Naive thymus-derived CD4-positive, alpha-beta T cell (primary cell): ENCODE data around the gene PNLIPRP2. TPM values are rescaled to one million over a fixed set of nuclear protein-coding genes. Genes with fewer than 3 reads are reported as not detected.

ENCODE experiments used
- ATAC-seq: fragments of 150-1000 bp; cut with Tn5 transposase; 2 replicates; pipeline ENCODE4 v1.10.0; 2021; ENCODE audit warnings: mild to moderate bottlenecking, moderate library complexity
- CTCF ChIA-PET: fragments of 350-600 bp; sonication (Branson Sonifier 250); formaldehyde crosslinking; loops from one replicate; lab custom pipeline; 2021; ENCODE audit warnings: antibody characterized with exemption; lab: Charles Lee
- POLR2A ChIA-PET: fragments of 350-600 bp; sonication (Branson Sonifier 250); formaldehyde crosslinking; loops from one replicate; lab custom pipeline; 2021; ENCODE audit warnings: antibody characterized with exemption, inconsistent platforms; lab: Charles Lee
- DNase-seq, 9 donors: peaks; one replicate each; pipeline versions ENCODE4 v3.0.0 to v3.0.0-alpha.2; 2020 to 2022; ENCODE audit warnings: mixed read lengths in 1 of 9
- H3K27ac ChIP-seq: one replicate; pipeline ENCODE4 v1.7.0; 2013; ENCODE audit warnings: mild to moderate bottlenecking, low read depth, low read length, moderate library complexity
- H3K27me3 ChIP-seq, 2 donors: one replicate each; pipeline ENCODE4 v1.7.0; 2013; ENCODE audit warnings: low read length in 2 of 2, mild to moderate bottlenecking in 2 of 2, moderate library complexity in 2 of 2; ENCODE audit not compliant: control insufficient read depth in 2 of 2, insufficient read depth in 2 of 2
- H3K36me3 ChIP-seq, 3 experiments: 1 replicate in 2 of 3; 2 replicates in 1 of 3; pipeline ENCODE4 v1.7.0; 2013; ENCODE audit warnings: low read length in 3 of 3, mild to moderate bottlenecking in 3 of 3, moderate library complexity in 1 of 3; ENCODE audit not compliant: insufficient read depth in 3 of 3, control insufficient read depth in 2 of 3
- H3K4me1 ChIP-seq, 2 donors: one replicate each; pipeline ENCODE4 v1.7.0; 2013; ENCODE audit warnings: low read length in 2 of 2, mild to moderate bottlenecking in 2 of 2, moderate library complexity in 1 of 2; ENCODE audit not compliant: control insufficient read depth in 2 of 2, insufficient read depth in 2 of 2
- H3K4me3 ChIP-seq: 2 replicates; pipeline ENCODE4 v1.7.0; 2013; ENCODE audit warnings: mild to moderate bottlenecking, low read length
- H3K9me3 ChIP-seq, 3 experiments: 1 replicate in 2 of 3; 2 replicates in 1 of 3; pipeline ENCODE4 v1.7.0; 2013; ENCODE audit warnings: low read length in 3 of 3; ENCODE audit not compliant: control insufficient read depth in 2 of 3
- H3K27ac Mint-ChIP-seq, 9 donors: one replicate each; pipeline ENCODE4 v1.8.0; 2020 to 2022; ENCODE audit warnings: mixed read lengths in 9 of 9, mild to moderate bottlenecking in 8 of 9, moderate library complexity in 5 of 9, inconsistent platforms in 2 of 9
- H3K27me3 Mint-ChIP-seq, 5 donors: one replicate each; pipeline ENCODE4 v1.8.0; 2021 to 2022; ENCODE audit warnings: mixed read lengths in 5 of 5, mild to moderate bottlenecking in 1 of 5
- H3K36me3 Mint-ChIP-seq, 5 donors: one replicate each; pipeline ENCODE4 v1.8.0; 2020 to 2022; ENCODE audit warnings: mixed read lengths in 5 of 5, mild to moderate bottlenecking in 3 of 5, inconsistent platforms in 1 of 5
- H3K4me1 Mint-ChIP-seq, 7 donors: one replicate each; pipeline ENCODE4 v1.8.0; 2020 to 2022; ENCODE audit warnings: mixed read lengths in 7 of 7, mild to moderate bottlenecking in 3 of 7, inconsistent platforms in 1 of 7
- H3K4me3 Mint-ChIP-seq, 10 donors: one replicate each; pipeline ENCODE4 v1.8.0; 2020 to 2022; ENCODE audit warnings: mild to moderate bottlenecking in 10 of 10, mixed read lengths in 10 of 10, moderate library complexity in 6 of 10, inconsistent platforms in 2 of 10
- H3K9me3 Mint-ChIP-seq, 11 donors: one replicate each; pipeline ENCODE4 v1.8.0; 2020 to 2022; ENCODE audit warnings: mixed read lengths in 11 of 11, mild to moderate bottlenecking in 4 of 11, inconsistent platforms in 1 of 11, moderate library complexity in 1 of 11
- intact Hi-C, 2 donors: fragments of 100-400 bp; cut with micrococcal nuclease; formaldehyde crosslinking; loops; one replicate each; pipeline ENCODE4 v1.15.1; 2023
- polyA plus RNA-seq, 2 donors: library from polyadenylated mRNA; unstranded; fragments of 300-500 nt; fragmentation: Illumina TruSeq; gene quantifications; one replicate each; pipeline ENCODE4 v1.2.3, GENCODE V29; 2021
- total RNA-seq, 6 experiments: library from RNA in 5 of 6; stranded (reverse) in 5 of 6; gene quantifications; 1 replicate in 5 of 6; 2 replicates in 1 of 6; pipeline ENCODE4 v1.2.3 and lab custom pipeline; 2021 to 2026

Gene PNLIPRP2
- total and polyA plus RNA-seq, 7 experiments from 2014 or later = not detected

DNA sequence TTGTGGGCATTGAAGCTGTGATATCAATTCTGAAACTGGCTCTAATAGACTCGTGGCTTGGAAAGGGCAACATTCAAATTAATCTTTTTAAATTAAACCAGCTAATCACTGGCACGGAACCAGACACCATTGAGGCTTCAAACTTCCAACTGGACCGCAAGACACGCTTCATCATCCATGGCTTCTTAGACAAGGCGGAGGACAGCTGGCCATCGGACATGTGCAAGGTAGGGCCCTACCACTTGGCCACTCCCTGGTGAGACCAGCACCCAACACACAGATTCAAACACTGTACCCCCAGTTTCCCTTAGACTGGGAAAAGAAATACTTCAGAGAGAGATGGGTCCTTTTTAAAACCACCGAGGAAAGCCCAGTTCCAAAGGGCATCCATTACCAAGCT lies 5.1 kb downstream of the PNLIPRP2 start:
- H3K27me3 Mint-ChIP-seq = peaks cover 13 to 72% (median 32%) of the 10 kb centered on the region in 5 donors
- intact Hi-C loops = no loop called here
- H3K4me3 Mint-ChIP-seq = no peak overlapping the region
- Histone ChIP-seq H3K9me3 (no peaks in the 10 kb centered on the region), H3K27me3 (no peaks in the 10 kb centered on the region), H3K4me3 (no peak overlapping the region), H3K27ac (no peak overlapping the region), H3K4me1 (no peaks in the 10 kb centered on the region), H3K36me3 (no peaks in the 10 kb centered on the region)
- ATAC-seq (no peak), DNase-seq (no peak)
- CTCF ChIA-PET = no interaction called here
- no peaks in the 10 kb centered on the region for H3K36me3 Mint-ChIP-seq
- no peak overlapping the region for H3K27ac Mint-ChIP-seq
- POLR2A ChIA-PET = no interaction called here
- H3K4me1 Mint-ChIP-seq = peaks cover 0 to 6% (median 0%) of the 10 kb centered on the region in 7 donors
- peaks cover 0 to 1% (median 0%) of the 10 kb centered on the region in 11 donors for H3K9me3 Mint-ChIP-seq

DNA sequence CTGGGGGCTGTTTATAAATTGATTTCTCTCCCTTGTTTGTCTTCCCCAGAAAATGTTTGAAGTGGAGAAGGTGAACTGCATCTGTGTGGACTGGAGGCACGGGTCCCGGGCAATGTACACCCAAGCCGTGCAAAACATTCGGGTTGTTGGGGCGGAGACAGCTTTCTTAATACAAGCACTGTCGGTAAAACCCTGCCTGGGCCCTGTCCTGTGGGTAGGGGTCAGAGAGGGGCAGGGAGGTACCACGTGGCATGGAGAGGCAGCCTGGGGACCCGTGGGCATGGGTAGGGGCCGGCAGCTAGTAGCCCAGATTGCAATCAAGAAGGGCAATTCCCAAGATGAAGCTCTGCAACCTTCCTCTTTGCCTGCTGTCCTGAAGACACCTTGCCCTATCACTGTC lies 6.1 kb downstream of the PNLIPRP2 start:
- Mint-ChIP-seq H3K27me3 (peaks cover 13 to 71% (median 28%) of the 10 kb centered on the region in 5 donors), H3K27ac (no peak overlapping the region), H3K4me3 (no peak overlapping the region), H3K36me3 (no peaks in the 10 kb centered on the region), H3K4me1 (peaks cover 0 to 6% (median 0%) of the 10 kb centered on the region in 7 donors), H3K9me3 (peaks cover 0 to 1% (median 0%) of the 10 kb centered on the region in 11 donors)
- Histone ChIP-seq H3K4me3 (no peak overlapping the region), H3K9me3 (no peaks in the 10 kb centered on the region), H3K27me3 (no peaks in the 10 kb centered on the region), H3K27ac (no peak overlapping the region), H3K4me1 (no peaks in the 10 kb centered on the region), H3K36me3 (no peaks in the 10 kb centered on the region)
- DNase-seq (no peak), ATAC-seq (no peak)
- ChIA-PET POLR2A (no interaction called here), CTCF (no interaction called here)
- intact Hi-C loops = no loop called here

DNA sequence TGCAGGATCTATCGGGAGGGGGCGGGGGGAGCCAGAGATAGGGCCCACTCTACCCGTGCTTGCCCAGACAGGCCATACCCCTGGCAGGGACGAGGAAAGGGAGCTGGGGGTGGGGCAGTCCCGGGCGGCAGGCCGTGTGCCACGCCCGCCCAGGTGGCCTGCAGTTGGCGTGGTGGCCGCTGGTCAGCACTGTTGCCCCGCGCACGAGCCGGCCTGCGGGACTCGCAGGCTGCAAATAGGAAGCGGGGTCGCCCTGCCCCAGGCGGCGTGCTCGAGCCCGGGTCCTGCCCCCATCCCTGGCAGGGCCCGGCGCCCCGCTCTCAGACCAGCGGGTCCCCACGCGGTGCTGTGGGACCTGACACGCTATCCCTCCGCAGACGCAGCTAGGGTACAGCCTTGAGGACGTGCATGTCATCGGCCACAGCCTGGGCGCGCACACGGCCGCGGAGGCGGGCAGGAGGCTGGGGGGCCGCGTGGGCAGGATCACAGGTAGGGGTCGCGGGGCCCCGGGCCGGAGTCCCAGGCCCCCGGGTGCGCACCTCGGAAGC lies 6.7 kb downstream of the PNLIPRP2 start:
- no peak overlapping the region for H3K4me3 Mint-ChIP-seq
- POLR2A ChIA-PET = no interaction called here
- H3K27me3 ChIP-seq = no peaks in the 10 kb centered on the region
- intact Hi-C loops = no loop called here
- no peaks in the 10 kb centered on the region for H3K36me3 Mint-ChIP-seq
- H3K27me3 Mint-ChIP-seq = peaks cover 13 to 65% (median 22%) of the 10 kb centered on the region in 5 donors
- CTCF ChIA-PET = no interaction called here
- H3K4me1 ChIP-seq = no peaks in the 10 kb centered on the region
- DNase-seq (no peak), ATAC-seq (no peak)
- H3K27ac ChIP-seq = no peak overlapping the region
- H3K9me3 Mint-ChIP-seq = peaks cover 0 to 1% (median 0%) of the 10 kb centered on the region in 11 donors
- H3K4me3 ChIP-seq = no peak overlapping the region
- no peak overlapping the region for H3K27ac Mint-ChIP-seq
- peaks cover 0 to 2% (median 0%) of the 10 kb centered on the region in 7 donors for H3K4me1 Mint-ChIP-seq
- H3K9me3 ChIP-seq = no peaks in the 10 kb centered on the region
- H3K36me3 ChIP-seq = no peaks in the 10 kb centered on the region

DNA sequence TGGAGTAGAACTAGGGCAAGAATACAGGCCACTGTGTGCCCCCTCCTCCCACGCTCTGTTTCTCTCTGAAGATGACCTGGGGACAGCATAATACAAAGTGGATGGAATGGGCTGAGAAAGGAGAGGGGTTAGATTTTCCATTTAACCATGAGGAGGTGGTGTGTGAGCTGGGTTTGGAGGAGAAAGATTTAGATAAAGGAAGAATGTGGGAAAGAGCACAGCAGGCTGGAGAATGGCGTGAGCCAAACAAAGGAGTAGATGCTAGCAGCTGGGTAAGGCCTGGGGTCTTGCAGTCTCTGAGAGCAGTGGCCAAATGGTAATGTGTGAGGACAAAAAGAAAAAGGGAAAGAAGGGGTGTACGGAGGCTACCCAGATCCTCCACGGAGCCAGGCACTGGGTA lies 8.6 kb downstream of the PNLIPRP2 start:
- intact Hi-C loops = no loop called here
- POLR2A ChIA-PET = no interaction called here

DNA sequence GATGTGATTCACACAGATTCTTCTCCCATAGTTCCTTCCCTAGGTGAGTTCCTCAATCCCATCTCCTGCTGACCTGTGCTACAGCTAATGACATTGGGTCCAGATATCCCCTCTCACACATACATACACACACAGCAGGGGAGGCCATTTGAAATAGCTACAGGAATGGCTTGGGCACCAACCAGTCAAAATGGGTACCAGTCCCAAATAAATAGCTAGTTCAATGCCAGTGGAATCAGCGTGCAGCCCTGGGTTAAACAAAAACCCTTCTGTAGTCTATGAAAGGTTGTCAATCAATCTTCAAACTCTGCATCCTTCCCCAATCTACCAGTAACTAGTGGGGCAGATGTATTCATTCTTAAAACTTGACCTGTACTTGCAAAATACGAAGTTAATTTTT lies 9.3 kb downstream of the PNLIPRP2 start:
- peaks cover 13 to 59% (median 21%) of the 10 kb centered on the region in 5 donors for H3K27me3 Mint-ChIP-seq
- ATAC-seq = peak; percentile 20
- H3K27ac ChIP-seq = no peak overlapping the region
- H3K9me3 Mint-ChIP-seq = peaks cover 0 to 5% (median 0%) of the 10 kb centered on the region in 11 donors
- intact Hi-C loops = no loop called here
- no peak overlapping the region for H3K27ac Mint-ChIP-seq
- peaks cover 0 to 4% (median 0%) of the 10 kb centered on the region in 7 donors for H3K4me1 Mint-ChIP-seq
- no peaks in the 10 kb centered on the region for H3K36me3 ChIP-seq
- ChIA-PET POLR2A (no interaction called here), CTCF (no interaction called here)
- no peaks in the 10 kb centered on the region for H3K4me1 ChIP-seq
- no peaks in the 10 kb centered on the region for H3K9me3 ChIP-seq
- no peak overlapping the region for H3K4me3 Mint-ChIP-seq
- no peaks in the 10 kb centered on the region for H3K36me3 Mint-ChIP-seq
- DNase-seq = no peak
- H3K27me3 ChIP-seq = no peaks in the 10 kb centered on the region
- H3K4me3 ChIP-seq = no peak overlapping the region

More for the DNA sequence above, 8.6 kb downstream of the PNLIPRP2 start:
- no peaks in the 10 kb centered on the region for H3K27me3 ChIP-seq
- no peaks in the 10 kb centered on the region for H3K4me1 ChIP-seq
- Mint-ChIP-seq H3K27ac (no peak overlapping the region), H3K4me3 (no peak overlapping the region), H3K4me1 (peaks cover 0 to 4% (median 0%) of the 10 kb centered on the region in 7 donors), H3K27me3 (peaks cover 13 to 59% (median 23%) of the 10 kb centered on the region in 5 donors), H3K9me3 (peaks cover 0 to 5% (median 0%) of the 10 kb centered on the region in 11 donors), H3K36me3 (no peaks in the 10 kb centered on the region)
- H3K4me3 ChIP-seq = no peak overlapping the region
- no peak overlapping the region for H3K27ac ChIP-seq
- CTCF ChIA-PET = no interaction called here
- ATAC-seq (no peak), DNase-seq (no peak)
- H3K9me3 ChIP-seq = no peaks in the 10 kb centered on the region
- no peaks in the 10 kb centered on the region for H3K36me3 ChIP-seq

DNA sequence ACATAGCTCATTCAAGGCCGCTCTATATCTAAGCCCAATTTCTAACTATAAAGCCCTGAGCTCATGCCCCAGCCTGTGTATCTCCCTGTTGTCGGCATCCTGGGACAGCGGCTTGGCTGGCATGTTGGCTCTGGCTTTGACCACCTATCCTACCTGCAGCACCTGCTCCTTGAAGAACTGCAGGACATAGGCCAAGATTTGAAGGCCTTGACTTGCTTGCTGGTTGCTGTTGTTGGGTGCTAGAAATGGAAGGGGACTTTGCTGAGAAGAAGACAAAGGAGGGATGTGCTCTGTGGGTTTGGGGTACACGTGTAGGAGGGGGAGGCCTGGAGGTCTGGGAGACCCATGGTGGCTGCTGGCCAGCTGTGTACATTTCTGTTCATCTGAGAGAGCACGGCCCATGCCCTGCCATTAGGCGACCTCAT lies 11.1 kb downstream of the PNLIPRP2 start:
- no peaks in the 10 kb centered on the region for H3K27me3 ChIP-seq
- H3K9me3 ChIP-seq = no peaks in the 10 kb centered on the region
- H3K36me3 Mint-ChIP-seq = no peaks in the 10 kb centered on the region
- ATAC-seq = no peak
- H3K4me1 ChIP-seq = no peaks in the 10 kb centered on the region
- H3K4me1 Mint-ChIP-seq = peaks cover 0 to 4% (median 0%) of the 10 kb centered on the region in 7 donors
- H3K27ac Mint-ChIP-seq = peak overlapping the region in 1 of 9 donors; percentile 18
- no peaks in the 10 kb centered on the region for H3K36me3 ChIP-seq
- H3K27ac ChIP-seq = no peak overlapping the region
- H3K27me3 Mint-ChIP-seq = peaks cover 6 to 57% (median 12%) of the 10 kb centered on the region in 5 donors
- no peak for DNase-seq
- peaks cover 0 to 5% (median 0%) of the 10 kb centered on the region in 11 donors for H3K9me3 Mint-ChIP-seq
- CTCF ChIA-PET = no interaction called here
- H3K4me3 Mint-ChIP-seq = no peak overlapping the region
- no peak overlapping the region for H3K4me3 ChIP-seq
- intact Hi-C loops = no loop called here
- POLR2A ChIA-PET = no interaction called here

DNA sequence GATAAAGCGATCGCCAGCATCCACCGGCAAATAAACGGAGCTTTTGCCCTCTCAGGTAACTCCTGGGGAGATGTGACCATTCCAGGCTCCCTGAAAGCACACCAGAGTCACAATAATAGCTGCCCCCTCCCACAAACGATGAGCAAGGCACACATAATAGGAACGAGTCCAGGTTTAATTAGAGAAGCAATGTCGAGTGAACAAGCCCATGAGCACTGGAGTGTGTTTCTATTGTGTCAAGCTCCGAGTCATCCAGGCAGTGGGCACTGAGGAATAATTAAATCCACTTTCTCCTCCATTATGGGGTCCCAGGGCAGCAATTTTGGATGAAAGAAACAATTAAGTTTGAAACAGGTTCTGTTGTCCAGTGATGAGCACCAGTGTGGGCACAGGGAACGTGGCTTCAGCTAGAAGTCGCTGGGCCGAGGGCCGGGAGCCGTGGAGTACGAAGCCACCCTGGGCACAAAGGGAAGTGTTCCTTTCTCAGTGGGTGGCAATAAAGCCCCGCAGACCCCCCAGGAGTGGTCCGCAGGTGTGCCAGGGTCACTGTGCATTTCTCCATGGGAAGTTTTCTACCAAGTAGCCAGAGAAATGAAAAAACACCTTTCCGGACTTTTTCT lies 12.0 kb downstream of the PNLIPRP2 start:
- H3K9me3 ChIP-seq = no peaks in the 10 kb centered on the region
- no peaks in the 10 kb centered on the region for H3K4me1 ChIP-seq
- CTCF ChIA-PET = no interaction called here
- H3K27ac ChIP-seq = no peak overlapping the region
- Mint-ChIP-seq H3K4me3 (no peak overlapping the region), H3K36me3 (no peaks in the 10 kb centered on the region), H3K4me1 (peaks cover 0 to 4% (median 0%) of the 10 kb centered on the region in 7 donors), H3K9me3 (peaks cover 0 to 5% (median 0%) of the 10 kb centered on the region in 11 donors), H3K27ac (no peak overlapping the region), H3K27me3 (peaks cover 6 to 54% (median 12%) of the 10 kb centered on the region in 5 donors)
- ATAC-seq (no peak), DNase-seq (no peak)
- POLR2A ChIA-PET = no interaction called here
- no peaks in the 10 kb centered on the region for H3K36me3 ChIP-seq
- H3K27me3 ChIP-seq = no peaks in the 10 kb centered on the region
- H3K4me3 ChIP-seq = no peak overlapping the region
- intact Hi-C loops = no loop called here
